ENCODE measurements around the gene KRTAP10-12. TPM values are rescaled to one million over a fixed set of nuclear protein-coding genes. Genes with fewer than 3 reads are reported as not detected.
"Not testable (repeated sequence)": the region's sequence is repeated elsewhere in the genome, so short reads cannot be mapped to it uniquely, and the experiment has no call there.

Gene KRTAP10-12
- total RNA-seq, 3 donors from 2014 or later = not detected

DNA sequence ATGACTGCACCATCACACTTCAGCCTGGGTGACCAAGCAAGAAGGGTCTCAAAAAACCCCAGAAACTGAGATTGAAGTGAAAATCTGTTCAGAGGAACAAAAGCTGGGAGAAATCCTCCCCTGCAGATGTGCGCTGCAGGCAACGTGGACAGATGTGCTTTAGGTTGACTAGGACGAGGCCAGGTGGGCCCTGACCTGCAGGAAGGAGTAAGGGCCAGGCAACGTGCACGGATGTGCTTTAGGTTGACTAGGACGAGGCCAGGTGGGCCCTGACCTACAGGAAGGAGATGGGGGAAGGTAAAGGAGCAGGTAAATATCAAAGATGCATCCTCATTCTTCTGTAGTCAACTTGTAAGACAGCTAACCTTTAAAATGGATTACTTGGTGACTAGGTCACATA, 12.5 kb upstream of the KRTAP10-12 start:
- H3K4me1 ChIP-seq = no peaks in the 10 kb centered on the region
- H3K27ac ChIP-seq = no peak overlapping the region
- H3K27me3 ChIP-seq = peaks cover 0 to 31% of the 10 kb centered on the region in 2 donors
- intact Hi-C loops (cut with DNase I; ENCODE audit: low total_unique reads) = no loop called here
- no peaks in the 10 kb centered on the region for H3K36me3 ChIP-seq
- TF ChIP-seq POLR2A (IDR thresholded peaks at IDR 0.05) = no peak
- no peak for TF ChIP-seq CTCF (IDR thresholded peaks at IDR 0.05)
- TF ChIP-seq POLR2AphosphoS5 (IDR thresholded peaks at IDR 0.05) = no peak
- no peak for DNase-seq (ENCODE audit: low spot score in 2 of 2)
- H3K4me3 ChIP-seq = no peak overlapping the region
- no peaks in the 10 kb centered on the region for H3K9me3 ChIP-seq

DNA sequence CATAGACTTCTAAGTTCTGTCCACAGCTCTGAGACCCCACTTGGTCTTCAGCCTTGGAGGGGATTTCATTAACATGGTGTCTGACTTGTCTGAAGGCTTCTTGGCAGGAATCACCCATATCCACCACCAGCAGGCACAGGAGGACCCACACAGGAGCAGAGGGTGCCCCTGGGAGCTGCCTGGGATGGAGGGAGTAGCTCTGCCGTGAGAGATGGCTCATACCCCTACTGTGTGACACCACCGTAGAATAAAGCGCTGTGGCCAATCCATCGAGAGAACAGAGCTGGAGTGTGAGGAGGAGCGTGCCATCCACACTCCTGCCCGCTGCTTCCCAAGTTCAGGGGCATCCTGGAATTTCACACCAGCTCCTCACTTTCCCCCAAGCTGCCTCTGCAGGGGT, 11.9 kb upstream of the KRTAP10-12 start:
- H3K27ac ChIP-seq; H3K36me3 ChIP-seq; H3K4me1 ChIP-seq; DNase-seq (ENCODE audit: low spot score in 2 of 2); intact Hi-C loops (cut with DNase I; ENCODE audit: low total_unique reads); H3K4me3 ChIP-seq; H3K9me3 ChIP-seq: not testable (repeated sequence)
- H3K27me3 ChIP-seq = peaks cover 0 to 31% of the 10 kb centered on the region in 2 donors

- no peak for DNase-seq (ENCODE audit: low spot score in 2 of 2)
- H3K9me3 ChIP-seq = no peaks in the 10 kb centered on the region
- intact Hi-C loops (cut with DNase I; ENCODE audit: low total_unique reads) = no loop called here
- H3K27ac ChIP-seq = no peak overlapping the region
- H3K36me3 ChIP-seq = no peaks in the 10 kb centered on the region
- no peak for TF ChIP-seq POLR2A (IDR thresholded peaks at IDR 0.05)
- TF ChIP-seq CTCF (IDR thresholded peaks at IDR 0.05) = no peak
- no peak for TF ChIP-seq POLR2AphosphoS5 (IDR thresholded peaks at IDR 0.05)
- H3K27me3 ChIP-seq = peaks cover 0 to 31% of the 10 kb centered on the region in 2 donors
- no peaks in the 10 kb centered on the region for H3K4me1 ChIP-seq
- no peak overlapping the region for H3K4me3 ChIP-seq
Measured at GRCh38 chr21:44686000-44686781, 10.8 kb upstream of the KRTAP10-12 start.

DNA sequence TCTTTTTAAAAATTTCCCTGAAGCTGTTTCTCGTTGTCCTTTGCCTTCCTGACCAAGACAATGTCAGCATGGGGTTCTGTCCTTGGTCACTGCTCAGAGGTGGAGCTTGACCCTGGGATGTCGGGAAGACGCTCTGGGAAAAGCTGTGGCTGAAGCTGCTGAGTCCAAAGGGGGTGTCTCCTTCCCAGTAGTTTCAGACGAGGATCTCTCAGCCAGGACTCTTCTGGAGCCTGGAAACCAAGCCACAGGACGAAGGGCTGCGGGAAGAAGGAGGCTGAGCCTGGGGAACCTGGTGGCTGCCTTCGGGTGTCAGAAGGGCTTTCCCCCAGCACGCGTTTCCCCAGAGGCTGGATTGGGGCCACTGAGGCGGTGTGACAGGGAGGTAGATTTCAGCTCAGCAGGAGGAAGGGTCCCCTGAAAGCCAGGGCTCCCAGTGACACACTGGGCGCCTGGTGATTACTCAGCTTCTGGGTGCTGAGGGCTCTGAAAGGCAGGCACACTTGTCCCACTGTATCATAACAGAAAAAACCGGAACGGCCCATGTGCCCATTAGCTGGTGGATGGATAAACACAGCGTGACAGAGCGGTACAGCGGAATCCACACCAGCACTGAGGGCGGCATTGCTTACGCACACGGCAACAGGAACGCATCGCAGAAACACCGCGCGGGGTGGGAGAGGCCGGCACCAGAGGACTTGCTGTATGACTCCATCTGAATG, 10.0 kb upstream of the KRTAP10-12 start:
- no peak for DNase-seq (ENCODE audit: low spot score in 2 of 2)
- Histone ChIP-seq H3K27ac (no peak overlapping the region), H3K36me3 (no peaks in the 10 kb centered on the region), H3K9me3 (peaks cover 0 to 3% of the 10 kb centered on the region in 2 donors), H3K4me1 (no peaks in the 10 kb centered on the region), H3K4me3 (no peak overlapping the region), H3K27me3 (peaks cover 0 to 31% of the 10 kb centered on the region in 2 donors)
- intact Hi-C loops (cut with DNase I; ENCODE audit: low total_unique reads) = no loop called here
- TF ChIP-seq POLR2A (IDR thresholded peaks at IDR 0.05) (no peak), CTCF (IDR thresholded peaks at IDR 0.05) (no peak), POLR2AphosphoS5 (IDR thresholded peaks at IDR 0.05) (no peak)

- TF ChIP-seq POLR2AphosphoS5 (IDR thresholded peaks at IDR 0.05) (no peak), CTCF (IDR thresholded peaks at IDR 0.05) (no peak)
- intact Hi-C loops (cut with DNase I; ENCODE audit: low total_unique reads) = no loop called here
- Histone ChIP-seq H3K27me3 (peaks cover 0 to 31% of the 10 kb centered on the region in 2 donors), H3K9me3 (peaks cover under 1 to 10% of the 10 kb centered on the region in 2 donors), H3K27ac (no peak overlapping the region), H3K36me3 (no peaks in the 10 kb centered on the region), H3K4me1 (no peaks in the 10 kb centered on the region), H3K4me3 (no peak overlapping the region)
- DNase-seq (ENCODE audit: low spot score in 2 of 2) = no peak
Measured at GRCh38 chr21:44687671-44688070, 9.3 kb upstream of the KRTAP10-12 start.

- H3K27ac ChIP-seq; H3K36me3 ChIP-seq; H3K4me1 ChIP-seq; DNase-seq (ENCODE audit: low spot score in 2 of 2); intact Hi-C loops (cut with DNase I; ENCODE audit: low total_unique reads); H3K4me3 ChIP-seq: not testable (repeated sequence)
- H3K9me3 ChIP-seq = peaks cover 10 to 26% of the 10 kb centered on the region in 2 donors
- peaks cover 0 to 31% of the 10 kb centered on the region in 2 donors for H3K27me3 ChIP-seq
Measured at GRCh38 chr21:44689740-44690139, 7.2 kb upstream of the KRTAP10-12 start.

Data from breast epithelium (tissue), 4 donors.